Choroid plexus epithelial cell (primary cell): ENCODE measurements around the gene MC2R.

Experiments
- DNase-seq: peaks from one replicate; pipeline ENCODE4 v3.0.0-alpha.2; 2010; ENCODE audit warnings: low read depth
- H3K4me3 ChIP-seq: 2 replicates; pipeline ENCODE4 v1.5.1; 2011; ENCODE audit warnings: low read depth, mild to moderate bottlenecking, control low read depth, low read length, moderate library complexity
- TF ChIP-seq, protein P1 (sequence below): conservative IDR thresholded peaks from 2 replicates; pipeline ENCODE4 v1.5.1; 2011; ENCODE audit warnings: low read depth, mild to moderate bottlenecking, control low read depth, inconsistent platforms, low read length, moderate library complexity

The MC2R gene

DNA sequence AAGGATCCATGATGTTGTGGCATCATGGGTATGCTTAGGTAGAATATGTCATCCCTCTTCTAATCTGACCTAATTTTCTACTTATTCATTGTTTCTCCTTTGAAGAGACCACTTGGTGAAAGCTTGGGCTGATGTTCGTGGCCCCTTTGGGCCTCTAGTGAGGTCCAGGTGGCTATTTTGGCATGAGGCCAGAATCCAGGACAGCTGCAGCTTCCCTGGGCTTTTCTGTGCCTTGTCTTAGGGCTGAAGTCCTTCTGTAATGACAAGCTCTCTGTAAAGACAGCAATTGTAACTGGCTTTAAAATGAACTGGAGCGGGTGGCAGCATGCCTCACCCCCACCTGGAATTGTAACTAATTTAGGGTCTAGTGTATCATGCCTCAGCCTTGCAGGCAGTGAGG is 15.6 kb upstream of the MC2R start:
- no peak for DNase-seq
- H3K4me3 ChIP-seq: no peak overlapping the region
- TF ChIP-seq, protein P1, sequence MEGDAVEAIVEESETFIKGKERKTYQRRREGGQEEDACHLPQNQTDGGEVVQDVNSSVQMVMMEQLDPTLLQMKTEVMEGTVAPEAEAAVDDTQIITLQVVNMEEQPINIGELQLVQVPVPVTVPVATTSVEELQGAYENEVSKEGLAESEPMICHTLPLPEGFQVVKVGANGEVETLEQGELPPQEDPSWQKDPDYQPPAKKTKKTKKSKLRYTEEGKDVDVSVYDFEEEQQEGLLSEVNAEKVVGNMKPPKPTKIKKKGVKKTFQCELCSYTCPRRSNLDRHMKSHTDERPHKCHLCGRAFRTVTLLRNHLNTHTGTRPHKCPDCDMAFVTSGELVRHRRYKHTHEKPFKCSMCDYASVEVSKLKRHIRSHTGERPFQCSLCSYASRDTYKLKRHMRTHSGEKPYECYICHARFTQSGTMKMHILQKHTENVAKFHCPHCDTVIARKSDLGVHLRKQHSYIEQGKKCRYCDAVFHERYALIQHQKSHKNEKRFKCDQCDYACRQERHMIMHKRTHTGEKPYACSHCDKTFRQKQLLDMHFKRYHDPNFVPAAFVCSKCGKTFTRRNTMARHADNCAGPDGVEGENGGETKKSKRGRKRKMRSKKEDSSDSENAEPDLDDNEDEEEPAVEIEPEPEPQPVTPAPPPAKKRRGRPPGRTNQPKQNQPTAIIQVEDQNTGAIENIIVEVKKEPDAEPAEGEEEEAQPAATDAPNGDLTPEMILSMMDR: no peak

DNA sequence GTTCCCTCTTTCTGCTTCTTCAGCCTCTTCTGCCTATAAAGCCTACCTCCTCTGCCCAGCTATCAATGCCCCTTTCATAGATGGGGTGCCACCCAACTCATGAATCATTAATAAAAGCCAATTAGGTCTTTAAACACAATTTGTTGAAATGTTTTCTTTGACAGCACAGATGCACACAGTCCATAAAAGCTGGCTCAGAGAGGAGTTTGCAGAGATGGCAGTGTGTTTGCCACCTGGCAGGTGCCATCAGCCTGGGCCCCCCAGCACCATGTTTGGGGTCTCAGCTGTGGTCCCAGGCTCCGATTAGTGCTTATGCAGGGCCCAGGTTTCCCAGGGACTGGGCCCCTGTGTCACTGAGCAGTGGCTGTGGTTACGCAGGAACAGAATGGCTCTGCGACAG is 7.9 kb upstream of the MC2R start:
- no peak for DNase-seq
- TF ChIP-seq, protein P1: no peak
- no peak overlapping the region for H3K4me3 ChIP-seq

DNA sequence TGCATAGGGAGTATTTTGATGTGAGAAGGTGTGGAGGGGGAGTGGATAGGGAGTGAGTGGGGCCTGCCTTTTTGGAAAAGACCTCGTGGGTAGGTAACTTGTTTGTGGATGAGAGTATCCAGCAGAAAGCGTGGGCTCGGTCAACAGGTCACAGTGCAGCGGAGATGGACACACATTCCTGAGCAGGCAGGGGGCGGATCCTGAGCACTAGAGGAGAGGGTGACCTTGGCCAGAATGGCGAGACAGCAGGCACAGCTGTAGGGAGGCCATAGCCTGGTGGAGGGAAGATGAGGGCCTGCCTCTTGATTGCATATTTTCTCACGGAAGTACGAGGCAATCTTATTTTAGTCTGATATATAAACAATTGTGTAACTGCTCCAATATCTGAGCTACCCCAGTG is 3.6 kb upstream of the MC2R start:
- no peak overlapping the region for H3K4me3 ChIP-seq
- no peak for DNase-seq
- TF ChIP-seq, protein P1: no peak

DNA sequence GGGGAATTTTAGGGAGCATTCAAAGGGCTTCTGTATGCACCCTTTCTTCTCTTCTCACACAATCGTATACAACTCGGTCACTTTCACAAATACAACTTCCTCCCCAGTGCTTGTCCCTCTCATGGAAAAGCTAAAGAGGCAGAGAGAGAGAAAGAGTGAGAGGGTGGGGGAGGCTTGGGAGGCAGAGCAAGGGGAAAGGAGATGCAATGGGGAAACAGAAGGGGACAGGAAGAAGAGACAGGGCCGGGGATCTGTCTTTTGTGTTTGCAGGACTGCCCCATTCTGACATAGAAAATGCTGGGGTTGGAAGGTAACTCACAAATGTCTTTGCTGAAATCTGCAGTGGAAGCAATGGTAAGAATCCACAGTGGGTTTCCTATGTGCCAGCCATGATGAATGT is 2.1 kb upstream of the MC2R start:
- TF ChIP-seq, protein P1: no peak
- no peak overlapping the region for H3K4me3 ChIP-seq
- DNase-seq: no peak

DNA sequence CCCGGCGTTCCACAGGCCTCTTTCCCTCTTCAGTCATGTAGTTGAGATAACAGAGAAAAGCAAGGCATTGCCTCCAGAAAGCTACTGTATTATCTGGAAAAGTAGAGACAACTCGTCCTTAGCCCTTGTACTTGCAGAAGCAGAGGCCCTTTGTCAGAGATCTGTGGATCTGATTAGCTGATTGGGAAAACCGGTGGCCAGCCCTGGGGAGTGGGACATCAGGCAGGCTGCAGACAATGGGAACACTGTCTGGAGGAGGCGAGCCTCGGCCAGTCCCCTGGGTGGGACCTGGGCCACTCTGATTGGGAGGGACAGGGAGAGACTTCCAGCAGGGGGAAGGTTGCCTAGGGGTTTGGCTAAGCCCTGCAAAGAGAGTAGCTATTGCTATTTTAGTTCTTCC is 1.2 kb upstream of the MC2R start:
- no peak overlapping the region for H3K4me3 ChIP-seq
- TF ChIP-seq, protein P1: no peak
- no peak for DNase-seq

DNA sequence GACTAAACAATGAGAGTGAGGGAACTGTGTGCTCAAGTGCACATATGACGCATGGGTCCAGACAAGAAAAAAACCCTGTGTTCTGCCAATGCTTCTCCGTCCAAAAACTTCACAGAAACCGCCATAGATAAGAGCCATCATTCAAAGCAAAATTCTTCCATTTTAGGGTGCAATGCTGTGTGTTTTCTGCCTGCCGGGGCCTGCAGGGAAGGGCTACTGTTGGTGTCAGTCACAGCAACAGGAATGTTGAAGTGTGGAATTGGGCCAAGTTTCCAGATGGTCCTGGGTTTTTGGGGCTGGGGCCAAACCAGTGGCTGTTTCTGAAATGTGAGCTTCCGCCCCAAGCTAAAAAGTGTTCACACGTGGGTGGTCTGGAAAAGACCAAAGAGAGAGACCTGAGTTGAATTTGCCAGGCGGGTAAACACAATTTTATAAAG is 677 bp upstream of the MC2R start:
- H3K4me3 ChIP-seq: no peak overlapping the region
- DNase-seq: no peak
- TF ChIP-seq, protein P1: no peak

DNA sequence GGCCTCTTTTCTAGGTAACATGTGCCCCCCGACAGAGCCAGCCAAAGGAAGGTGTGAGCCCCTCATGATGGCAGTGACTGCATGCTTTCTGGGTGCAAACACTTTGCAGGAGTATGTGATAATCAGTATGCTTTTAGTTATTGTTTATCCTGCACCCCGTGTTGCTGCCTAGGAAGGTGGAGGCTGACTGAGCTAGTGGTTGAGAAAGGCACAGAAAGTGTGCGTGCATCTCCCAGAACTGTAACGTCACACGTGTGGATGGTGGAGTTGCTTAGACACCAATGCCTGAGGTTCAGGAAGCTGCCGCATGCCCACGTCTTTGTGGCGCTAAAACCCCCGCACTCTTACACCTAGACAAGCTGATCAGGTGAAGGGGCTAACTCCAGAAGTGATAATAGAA is 580 bp downstream of the MC2R start:
- DNase-seq: no peak
- H3K4me3 ChIP-seq: no peak overlapping the region
- TF ChIP-seq, protein P1: no peak
